Body of pancreas (tissue), 4 donors: ENCODE results near the gene LIPJ. TPM values are rescaled to one million over a fixed set of nuclear protein-coding genes. Genes with fewer than 3 reads are reported as not detected.

Source experiments
- ATAC-seq: fragments of 150-250 bp; one replicate; pipeline ENCODE4 v1.9.1; 2016
- DNase-seq, 4 donors: peaks; one replicate each; pipeline ENCODE4 v3.0.0-alpha.2; 2019
- H3K27ac ChIP-seq, 4 donors: fragments of 200-600 bp; sonication (generic); 1 replicate in 3 of 4; 2 replicates in 1 of 4; pipeline versions ENCODE4 v1.5.1 to v1.6.1; 2016 to 2019; ENCODE audit warnings: mild to moderate bottlenecking in 1 of 4, mixed read lengths in 1 of 4, moderate library complexity in 1 of 4
- H3K27me3 ChIP-seq, 2 donors: fragments of 200-600 bp; sonication (generic); one replicate each; pipeline ENCODE4 v1.6.0; 2016; ENCODE audit warnings: mild to moderate bottlenecking in 1 of 2
- H3K36me3 ChIP-seq, 2 donors: fragments of 200-600 bp; sonication (generic); replicated peaks in 1 of 2; 2 replicates each; pipeline ENCODE4 v1.5.1; 2016; ENCODE audit warnings: low read depth in 2 of 2; ENCODE audit not compliant: insufficient read depth in 1 of 2
- H3K4me1 ChIP-seq: fragments of 200-600 bp; sonication (generic); one replicate; pipeline ENCODE4 v1.6.0; 2016
- H3K4me3 ChIP-seq, 2 donors: fragments of 200-600 bp; sonication (generic); 1 replicate in 1 of 2; 2 replicates in 1 of 2; pipeline ENCODE4 v1.5.1; 2016 to 2019
- H3K9me3 ChIP-seq, 3 donors: fragments of 200-600 bp; sonication (generic); 1 replicate in 2 of 3; 2 replicates in 1 of 3; pipeline ENCODE4 v1.5.1; 2016
- POLR2A ChIP-seq, 3 donors: fragments of 450-650 bp; IDR thresholded peaks; one replicate each; pipeline ENCODE4 v1.6.1; 2016; ENCODE audit warnings: antibody characterized with exemption in 3 of 3, mild to moderate bottlenecking in 2 of 3
- WGBS, 2 donors: methylation state at CpG; one replicate each; pipeline ENCODE4 v1.1.5; 2017; 5-methylcytosine and 5-hydroxymethylcytosine counted together
- intact Hi-C: fragments of 100-400 bp; cut with DNase I; formaldehyde crosslinking; loops from one replicate; pipeline ENCODE4 v1.15.1; 2023
- total RNA-seq, 2 donors: library from RNA; depleted of rRNA; stranded (reverse); fragments of >200 nt; gene quantifications; one replicate each; pipeline ENCODE4 v1.1.0, GENCODE V29; 2016
- TF ChIP-seq, protein P1 (sequence below), 7 experiments: fragments of 450-650 bp in 4 of 7; fragments of 200-600 bp in 3 of 7; sonication (generic) in 3 of 7; IDR thresholded peaks; one replicate each; pipeline ENCODE4 v1.5.1; 2016 to 2019; ENCODE audit warnings: antibody characterized with exemption in 7 of 7

LIPJ gene
- total RNA-seq, 2 donors from 2014 or later: 0.99 TPM; not detected in 1

DNA sequence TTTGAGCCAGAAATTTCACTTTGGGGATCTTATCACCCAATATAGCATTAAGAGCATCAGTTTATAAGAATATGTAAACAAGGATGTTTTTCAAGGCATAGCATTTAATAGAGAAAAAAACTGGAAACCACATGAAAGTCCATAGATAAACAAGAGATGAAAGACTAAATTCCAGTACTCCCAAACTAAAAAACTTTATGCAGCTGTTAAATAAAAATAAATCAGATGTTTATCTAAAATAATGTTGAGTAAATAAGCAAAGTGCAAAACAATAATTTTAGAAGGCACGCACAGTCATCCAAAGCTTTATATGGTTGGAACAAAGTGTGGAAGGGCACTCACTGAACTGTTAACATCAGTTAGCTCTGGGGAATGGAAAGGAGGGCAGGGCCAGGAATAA is 24.4 kb upstream of the LIPJ start:
- intact Hi-C loops: no loop called here
- TF ChIP-seq, protein P1, sequence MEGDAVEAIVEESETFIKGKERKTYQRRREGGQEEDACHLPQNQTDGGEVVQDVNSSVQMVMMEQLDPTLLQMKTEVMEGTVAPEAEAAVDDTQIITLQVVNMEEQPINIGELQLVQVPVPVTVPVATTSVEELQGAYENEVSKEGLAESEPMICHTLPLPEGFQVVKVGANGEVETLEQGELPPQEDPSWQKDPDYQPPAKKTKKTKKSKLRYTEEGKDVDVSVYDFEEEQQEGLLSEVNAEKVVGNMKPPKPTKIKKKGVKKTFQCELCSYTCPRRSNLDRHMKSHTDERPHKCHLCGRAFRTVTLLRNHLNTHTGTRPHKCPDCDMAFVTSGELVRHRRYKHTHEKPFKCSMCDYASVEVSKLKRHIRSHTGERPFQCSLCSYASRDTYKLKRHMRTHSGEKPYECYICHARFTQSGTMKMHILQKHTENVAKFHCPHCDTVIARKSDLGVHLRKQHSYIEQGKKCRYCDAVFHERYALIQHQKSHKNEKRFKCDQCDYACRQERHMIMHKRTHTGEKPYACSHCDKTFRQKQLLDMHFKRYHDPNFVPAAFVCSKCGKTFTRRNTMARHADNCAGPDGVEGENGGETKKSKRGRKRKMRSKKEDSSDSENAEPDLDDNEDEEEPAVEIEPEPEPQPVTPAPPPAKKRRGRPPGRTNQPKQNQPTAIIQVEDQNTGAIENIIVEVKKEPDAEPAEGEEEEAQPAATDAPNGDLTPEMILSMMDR (IDR thresholded peaks at IDR 0.05): no peak
- TF ChIP-seq POLR2A (IDR thresholded peaks at IDR 0.05): no peak
- H3K27ac ChIP-seq: no peak overlapping the region
- peaks cover 9% of the 10 kb centered on the region for H3K4me1 ChIP-seq
- DNase-seq: no peak
- WGBS, 2 donors: 90 to 96% methylated on average over 1 of the region's 1 CpG
- H3K36me3 ChIP-seq: no peaks in the 10 kb centered on the region
- H3K4me3 ChIP-seq: no peak overlapping the region
- no peaks in the 10 kb centered on the region for H3K27me3 ChIP-seq
- ATAC-seq: no peak
- no peaks in the 10 kb centered on the region for H3K9me3 ChIP-seq

- Histone ChIP-seq H3K9me3 (no peaks in the 10 kb centered on the region), H3K4me3 (no peak overlapping the region), H3K27ac (no peak overlapping the region), H3K36me3 (no peaks in the 10 kb centered on the region), H3K27me3 (no peaks in the 10 kb centered on the region), H3K4me1 (peaks cover 9% of the 10 kb centered on the region)
- TF ChIP-seq, protein P1 (IDR thresholded peaks at IDR 0.05): peak in 6 of 7 experiments; percentile 9 to 44 (median 38)
- no peak for TF ChIP-seq POLR2A (IDR thresholded peaks at IDR 0.05)
- 0% methylated on average over 1 of the region's 1 CpG for WGBS, 2 donors
- DNase-seq: no peak
- intact Hi-C loops: no loop called here
- no peak for ATAC-seq
These were observed 21.5 kb upstream of the LIPJ start for GRCh38 chr10:88565072-88565471.

DNA sequence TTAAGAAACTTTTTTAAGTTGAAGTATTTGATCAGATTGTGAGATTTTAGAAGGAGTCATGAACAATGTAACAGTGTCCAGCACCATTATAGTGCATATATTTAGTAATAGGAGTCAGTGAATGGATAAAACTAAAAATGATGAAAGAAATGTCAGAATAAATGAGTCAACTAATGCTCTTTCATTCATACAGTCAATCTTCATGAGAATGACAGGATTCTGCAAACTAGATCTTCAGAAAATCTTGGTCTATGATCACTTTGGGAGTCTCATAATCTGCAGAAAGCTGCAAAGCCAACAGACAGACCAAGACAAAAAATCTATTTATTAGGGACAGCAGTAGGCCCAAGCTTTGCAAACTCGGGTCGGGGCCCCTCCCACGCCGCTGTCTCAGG is 4.2 kb upstream of the LIPJ start:
- no peaks in the 10 kb centered on the region for H3K36me3 ChIP-seq
- no peaks in the 10 kb centered on the region for H3K27me3 ChIP-seq
- 4 to 14% methylated on average over 4 of the region's 4 CpGs for WGBS, 2 donors
- ATAC-seq (no peak), DNase-seq (no peak)
- H3K4me1 ChIP-seq: peaks cover 11% of the 10 kb centered on the region
- intact Hi-C loops: no loop called here
- H3K4me3 ChIP-seq: peak overlapping the region; percentile 26 to 39
- no peaks in the 10 kb centered on the region for H3K9me3 ChIP-seq
- peak overlapping the region; percentile 79 to 97 (median 94) for H3K27ac ChIP-seq
- TF ChIP-seq, protein P1 (IDR thresholded peaks at IDR 0.05): no peak
- TF ChIP-seq POLR2A (IDR thresholded peaks at IDR 0.05): no peak

GRCh38 chr10:88582806-88583583 is 3.6 kb upstream of the LIPJ start, which contains the start of gene RNLS:
Gene RNLS, minus strand, starts transcription at chr10:88583318.
- peak within 1 kb of the TSS; percentile 79 to 97 (median 94) for H3K27ac ChIP-seq
- peak; percentile 74 to 80 (median 77) for DNase-seq
- peak; percentile 51 to 89 (median 86) for TF ChIP-seq POLR2A (IDR thresholded peaks at IDR 0.05)
- TF ChIP-seq, protein P1 (IDR thresholded peaks at IDR 0.05): peak; percentile 72 to 92 (median 84)
- H3K36me3 ChIP-seq: no peaks in the 10 kb centered on the region
- intact Hi-C loops: no loop called here
- no peaks in the 10 kb centered on the region for H3K27me3 ChIP-seq
- WGBS, 2 donors: 2 to 5% methylated on average over 9 to 58 of the region's 63 CpGs
- peak within 1 kb of the TSS; percentile 26 to 39 for H3K4me3 ChIP-seq
- no peaks in the 10 kb centered on the region for H3K9me3 ChIP-seq
- H3K4me1 ChIP-seq: peaks cover 11% of the 10 kb centered on the region
- ATAC-seq: peak; percentile 94
